Cardiac muscle cell (in vitro differentiated cells and primary cell): ENCODE data around the gene CHCHD3. TPM values are rescaled to one million over a fixed set of nuclear protein-coding genes. Genes with fewer than 3 reads are reported as not detected.

Source experiments
- DNase-seq, 2 donors: peaks; one replicate each; pipeline versions ENCODE4 v3.0.0 to v3.0.0-alpha.2; 2010 to 2017; ENCODE audit warnings: low read depth in 1 of 2, low spot score in 1 of 2
- H3K27ac ChIP-seq: fragments of 200-600 bp; sonication (generic); 2 replicates; pipeline ENCODE4 v1.5.1; 2016
- H3K27me3 ChIP-seq: fragments of 200-600 bp; sonication (generic); 2 replicates; pipeline ENCODE4 v1.6.0; 2016; ENCODE audit warnings: control low read depth
- H3K36me3 ChIP-seq: fragments of 200-600 bp; sonication (generic); 2 replicates; pipeline ENCODE4 v1.5.1; 2016; ENCODE audit warnings: control low read depth
- H3K4me1 ChIP-seq: fragments of 200-600 bp; sonication (generic); 2 replicates; pipeline ENCODE4 v1.8.1; 2017; ENCODE audit warnings: low read depth, mild to moderate bottlenecking, mixed run types
- H3K4me3 ChIP-seq: fragments of 200-600 bp; sonication (generic); 2 replicates; pipeline ENCODE4 v1.5.1; 2016; ENCODE audit warnings: mild to moderate bottlenecking
- H3K9me3 ChIP-seq: fragments of 200-600 bp; sonication (generic); 2 replicates; pipeline ENCODE4 v1.5.1; 2017; ENCODE audit warnings: low read depth, mild to moderate bottlenecking, control low read depth
- CTCF ChIP-seq: IDR thresholded peaks from 2 replicates; pipeline ENCODE4 v1.5.1; 2012; ENCODE audit warnings: low read depth, mild to moderate bottlenecking, low read length
- polyA plus RNA-seq: library from polyadenylated mRNA; unstranded; fragments of >200 nt; fragmentation: Nextera tagmentation; extraction: Ambion mirVana; gene quantifications from 2 replicates; pipeline ENCODE4 v1.2.1, GENCODE V29; 2016
- total RNA-seq: library from RNA; depleted of rRNA; stranded (reverse); fragments of >200 nt; gene quantifications from 2 replicates; pipeline ENCODE4 v1.2.3, GENCODE V29; 2016

Gene CHCHD3
- total and polyA plus RNA-seq, 2 experiments from 2014 or later: 95.1 to 127 TPM

DNA sequence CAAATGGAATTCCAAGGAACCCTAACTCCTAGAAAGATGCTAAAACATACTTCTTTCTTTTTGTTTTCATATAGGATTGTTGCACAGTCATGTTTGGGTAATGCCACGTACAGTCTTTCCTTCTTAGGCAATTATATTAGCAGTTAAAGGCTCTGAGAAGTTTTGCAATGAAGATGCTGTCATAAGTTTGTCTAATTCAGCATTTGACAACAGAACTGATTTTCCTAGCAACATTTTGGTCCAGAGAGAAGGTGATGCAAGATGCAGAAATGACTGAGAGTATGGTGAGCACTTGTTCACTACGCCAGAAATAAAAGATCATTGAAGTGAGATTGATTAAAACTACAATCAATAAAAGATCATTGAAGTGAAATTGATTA lies 321.7 kb downstream of the CHCHD3 start:
- Histone ChIP-seq H3K4me1 (no peaks in the 10 kb centered on the region), H3K36me3 (no peaks in the 10 kb centered on the region), H3K4me3 (no peak overlapping the region), H3K27ac (no peak overlapping the region), H3K9me3 (no peaks in the 10 kb centered on the region), H3K27me3 (no peaks in the 10 kb centered on the region)
- DNase-seq: no peak
- no peak for TF ChIP-seq CTCF

DNA sequence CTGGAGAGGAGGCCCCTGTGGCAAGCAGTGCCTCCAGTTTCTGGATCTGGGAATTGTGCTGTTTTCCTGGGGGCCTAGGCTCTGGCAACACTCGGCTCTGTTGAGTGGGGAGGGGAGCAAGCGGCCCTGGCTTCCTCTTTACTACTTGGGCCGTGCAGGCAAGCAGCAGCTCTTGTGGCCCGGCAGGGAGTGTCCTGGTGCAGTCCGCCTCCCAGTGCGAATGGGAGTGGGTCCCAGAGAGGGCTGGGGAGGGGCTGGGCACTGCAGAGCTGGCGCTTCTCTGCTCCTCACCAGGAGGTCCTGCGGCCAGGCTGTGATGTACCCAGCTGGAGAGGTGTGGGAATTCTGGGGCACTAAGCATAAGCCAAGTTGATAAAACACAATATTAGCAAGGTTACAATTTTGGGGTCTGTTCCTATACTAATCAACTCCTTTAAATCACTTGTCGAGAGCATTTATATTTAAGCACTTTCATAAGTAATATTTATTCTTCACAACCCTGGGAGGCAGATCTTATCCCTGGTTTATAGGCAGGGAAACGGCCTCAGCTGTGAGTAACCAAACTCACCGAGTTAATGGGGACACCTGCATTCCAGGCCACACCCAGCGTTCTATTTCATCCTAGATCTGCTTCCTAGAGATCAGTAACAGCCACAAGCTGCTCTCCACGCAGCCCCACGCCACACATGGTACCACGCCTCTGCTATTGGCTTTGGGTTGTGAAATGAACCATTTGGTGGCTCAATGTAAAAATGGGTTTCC lies 322.2 kb downstream of the CHCHD3 start:
- no peak for DNase-seq
- Histone ChIP-seq H3K36me3 (no peaks in the 10 kb centered on the region), H3K4me3 (no peak overlapping the region), H3K27me3 (no peaks in the 10 kb centered on the region), H3K9me3 (no peaks in the 10 kb centered on the region), H3K4me1 (no peaks in the 10 kb centered on the region), H3K27ac (no peak overlapping the region)
- no peak for TF ChIP-seq CTCF

DNA sequence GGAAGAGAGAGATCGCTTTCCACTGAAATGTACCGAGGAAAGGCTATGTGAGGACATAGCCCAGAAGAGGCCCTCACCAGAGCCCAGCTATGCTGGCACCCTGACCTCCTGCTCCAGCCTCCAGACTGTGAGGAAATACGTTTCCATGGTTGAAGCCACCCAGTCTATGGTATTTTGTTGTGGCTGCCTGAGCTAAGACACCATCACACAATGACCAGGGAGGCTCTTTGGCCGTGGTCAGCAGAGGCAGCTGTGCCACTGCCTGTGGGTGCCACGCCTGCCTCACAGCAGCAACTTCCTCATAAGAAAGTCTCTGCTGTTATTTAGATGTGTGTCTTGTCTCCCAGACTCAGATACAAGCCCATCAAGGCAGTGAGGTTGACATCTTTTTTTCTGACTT lies 322.9 kb downstream of the CHCHD3 start:
- no peaks in the 10 kb centered on the region for H3K4me1 ChIP-seq
- no peak overlapping the region for H3K4me3 ChIP-seq
- no peak for DNase-seq
- H3K36me3 ChIP-seq: no peaks in the 10 kb centered on the region
- H3K27ac ChIP-seq: no peak overlapping the region
- no peaks in the 10 kb centered on the region for H3K9me3 ChIP-seq
- no peaks in the 10 kb centered on the region for H3K27me3 ChIP-seq
- no peak for TF ChIP-seq CTCF

GRCh38 chr7:132757783-132758182 lies 324.1 kb downstream of the CHCHD3 start:
- no peaks in the 10 kb centered on the region for H3K9me3 ChIP-seq
- no peaks in the 10 kb centered on the region for H3K27me3 ChIP-seq
- no peaks in the 10 kb centered on the region for H3K36me3 ChIP-seq
- H3K4me1 ChIP-seq: no peaks in the 10 kb centered on the region
- no peak overlapping the region for H3K4me3 ChIP-seq
- peak in 1 of 2 donors; percentile 30 for DNase-seq
- TF ChIP-seq CTCF: no peak
- no peak overlapping the region for H3K27ac ChIP-seq

GRCh38 chr7:132756484-132756990 lies 325.4 kb downstream of the CHCHD3 start:
- no peaks in the 10 kb centered on the region for H3K4me1 ChIP-seq
- no peak for DNase-seq
- H3K4me3 ChIP-seq: no peak overlapping the region
- no peaks in the 10 kb centered on the region for H3K27me3 ChIP-seq
- H3K27ac ChIP-seq: no peak overlapping the region
- no peaks in the 10 kb centered on the region for H3K9me3 ChIP-seq
- TF ChIP-seq CTCF: no peak
- H3K36me3 ChIP-seq: no peaks in the 10 kb centered on the region
